B cell (primary cell): ENCODE data around the gene SHBG.

Source experiments
- CTCF ChIP-seq: fragments of 200-600 bp; IDR thresholded peaks from one replicate; pipeline ENCODE4 v1.8.0; 2022; ENCODE audit warnings: antibody characterized with exemption, mild to moderate bottlenecking
- EZH2 ChIP-seq: IDR thresholded peaks from 2 replicates; pipeline ENCODE4 v1.6.1; 2012; ENCODE audit warnings: borderline replicate concordance, low read depth, mild to moderate bottlenecking, moderate library complexity, low read length; ENCODE audit not compliant: insufficient read depth, poor library complexity, severe bottlenecking

- TF ChIP-seq CTCF (no peak), EZH2 (no peak)
Measured at GRCh38 chr17:7589891-7590691, 39.8 kb upstream of the SHBG start, which contains the start of gene SOX15.
